Stimulated activated naive CD4-positive, alpha-beta T cell treated with Interleukin-2 at 50 U/mL for 16 hours (primary cell): ENCODE results near the gene SCGB1A1.
"Not testable (repeated sequence)": the region's sequence is repeated elsewhere in the genome, so short reads cannot be mapped to it uniquely, and the experiment has no call there.

ENCODE experiments used
- DNase-seq: peaks from one replicate; lab custom pipeline; 2025; lab: John Stamatoyannopoulos, UW

Gene SCGB1A1

GRCh38 chr11:62449912-62450311 is 31.1 kb downstream of the SCGB1A1 start:
- not testable (repeated sequence) for DNase-seq

- no peak for DNase-seq
Measured at GRCh38 chr11:62450543-62451240, 31.9 kb downstream of the SCGB1A1 start.

GRCh38 chr11:62451241-62451621 is 32.4 kb downstream of the SCGB1A1 start:
- DNase-seq = no peak

- no peak for DNase-seq
Measured at GRCh38 chr11:62452261-62452660, 33.4 kb downstream of the SCGB1A1 start.

GRCh38 chr11:62452839-62453468 is 34.1 kb downstream of the SCGB1A1 start:
- no peak for DNase-seq

GRCh38 chr11:62456630-62457029 is 37.8 kb downstream of the SCGB1A1 start:
- DNase-seq = no peak

GRCh38 chr11:62457478-62457877 is 38.6 kb downstream of the SCGB1A1 start:
- no peak for DNase-seq

GRCh38 chr11:62458212-62459002 is 39.6 kb downstream of the SCGB1A1 start:
- DNase-seq = no peak

GRCh38 chr11:62459080-62459479 is 40.2 kb downstream of the SCGB1A1 start:
- no peak for DNase-seq

GRCh38 chr11:62461740-62462507 is 43.1 kb downstream of the SCGB1A1 start:
- DNase-seq = no peak

- DNase-seq = no peak
Measured at GRCh38 chr11:62462508-62462892, 43.7 kb downstream of the SCGB1A1 start.

GRCh38 chr11:62463121-62463542 is 44.3 kb downstream of the SCGB1A1 start:
- DNase-seq = no peak

- DNase-seq = no peak
Measured at GRCh38 chr11:62464655-62465054, 45.8 kb downstream of the SCGB1A1 start.

GRCh38 chr11:62466444-62466843 is 47.6 kb downstream of the SCGB1A1 start:
- no peak for DNase-seq

GRCh38 chr11:62468577-62468976 is 49.7 kb downstream of the SCGB1A1 start:
- DNase-seq = no peak

- DNase-seq = no peak
Measured at GRCh38 chr11:62471603-62472002, 52.8 kb downstream of the SCGB1A1 start.

GRCh38 chr11:62472063-62472884 is 53.4 kb downstream of the SCGB1A1 start:
- DNase-seq = no peak
